GM03348 (cell line): ENCODE data around the gene MED27.

Experiments used
- DNase-seq: peaks from one replicate; pipeline ENCODE4 v3.0.0; 2012; ENCODE audit warnings: low spot score

MED27 gene

DNA sequence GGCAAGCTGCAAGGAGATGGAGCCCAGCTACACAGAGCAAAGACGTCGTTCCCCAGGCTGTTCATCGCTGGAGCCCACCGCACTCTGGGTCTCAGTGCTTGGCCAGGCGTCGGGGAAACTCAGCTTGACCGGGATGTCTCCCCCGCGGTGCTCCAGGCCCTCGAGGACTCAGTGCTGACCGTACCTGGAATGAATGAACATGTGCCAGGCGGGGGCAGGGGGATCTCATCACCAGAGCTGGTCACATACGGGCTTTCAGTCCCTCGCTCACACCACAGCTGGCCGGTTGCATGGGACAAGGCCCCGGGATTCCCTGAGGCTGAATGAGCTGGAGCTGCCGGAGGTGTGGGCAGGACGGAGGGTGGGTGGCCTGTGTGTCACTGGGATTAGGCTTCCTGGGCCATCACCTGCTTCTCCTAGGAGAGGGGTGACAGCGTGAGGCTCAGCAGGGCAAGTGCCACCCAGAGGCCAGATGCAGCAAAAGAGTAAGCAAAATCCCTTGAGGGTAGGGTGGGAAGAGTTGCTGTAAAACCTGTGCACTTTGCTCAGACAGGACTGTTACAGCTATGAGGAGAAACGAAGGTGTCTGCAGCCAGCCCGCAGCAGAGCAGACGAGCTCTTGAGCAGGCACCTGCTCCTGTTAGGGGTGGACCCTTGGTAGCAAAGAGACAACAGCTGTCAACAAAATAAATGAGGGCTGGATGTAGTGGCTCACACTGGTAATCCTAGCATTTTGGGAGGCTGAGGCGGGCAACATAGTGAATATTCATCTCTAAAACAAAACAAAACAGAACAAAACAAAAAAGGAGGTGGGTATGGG lies 269.1 kb downstream of the MED27 start:
- DNase-seq = no peak
